ENCODE results near the gene TEF. TPM values are rescaled to one million over a fixed set of nuclear protein-coding genes. Genes with fewer than 3 reads are reported as not detected.

The TEF gene
- total RNA-seq, 4 donors from 2014 or later = 22.9 to 47.9 (median 34.0) TPM

DNA sequence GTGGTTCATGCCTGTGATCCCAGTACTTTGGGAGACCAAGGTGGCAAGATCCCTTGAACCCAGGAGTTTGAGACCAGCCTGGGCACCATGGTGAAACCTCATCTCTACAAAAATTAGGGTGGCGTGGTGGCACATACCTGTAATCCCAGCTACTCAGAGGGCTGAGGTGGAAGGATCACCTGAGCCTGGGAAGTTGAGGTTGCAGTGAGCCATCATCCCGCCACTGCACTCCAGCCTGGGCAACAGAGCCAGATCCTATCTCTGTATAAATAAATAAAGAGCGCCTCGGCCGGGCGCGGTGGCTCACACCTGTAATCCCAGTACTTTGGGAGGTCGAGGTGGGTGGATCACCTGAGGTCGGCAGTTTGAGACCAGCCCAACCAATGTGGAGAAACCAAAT, 37.0 kb downstream of the TEF start:
- no peaks in the 10 kb centered on the region for H3K9me3 ChIP-seq
- no peak overlapping the region for H3K4me3 ChIP-seq
- no peak for DNase-seq
- peak overlapping the region; percentile 77 to 86 (median 82) for H3K27ac ChIP-seq
- no peaks in the 10 kb centered on the region for H3K27me3 ChIP-seq
- no peak for TF ChIP-seq POLR2AphosphoS5 (IDR thresholded peaks at IDR 0.05)
- TF ChIP-seq, protein P1, sequence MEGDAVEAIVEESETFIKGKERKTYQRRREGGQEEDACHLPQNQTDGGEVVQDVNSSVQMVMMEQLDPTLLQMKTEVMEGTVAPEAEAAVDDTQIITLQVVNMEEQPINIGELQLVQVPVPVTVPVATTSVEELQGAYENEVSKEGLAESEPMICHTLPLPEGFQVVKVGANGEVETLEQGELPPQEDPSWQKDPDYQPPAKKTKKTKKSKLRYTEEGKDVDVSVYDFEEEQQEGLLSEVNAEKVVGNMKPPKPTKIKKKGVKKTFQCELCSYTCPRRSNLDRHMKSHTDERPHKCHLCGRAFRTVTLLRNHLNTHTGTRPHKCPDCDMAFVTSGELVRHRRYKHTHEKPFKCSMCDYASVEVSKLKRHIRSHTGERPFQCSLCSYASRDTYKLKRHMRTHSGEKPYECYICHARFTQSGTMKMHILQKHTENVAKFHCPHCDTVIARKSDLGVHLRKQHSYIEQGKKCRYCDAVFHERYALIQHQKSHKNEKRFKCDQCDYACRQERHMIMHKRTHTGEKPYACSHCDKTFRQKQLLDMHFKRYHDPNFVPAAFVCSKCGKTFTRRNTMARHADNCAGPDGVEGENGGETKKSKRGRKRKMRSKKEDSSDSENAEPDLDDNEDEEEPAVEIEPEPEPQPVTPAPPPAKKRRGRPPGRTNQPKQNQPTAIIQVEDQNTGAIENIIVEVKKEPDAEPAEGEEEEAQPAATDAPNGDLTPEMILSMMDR (IDR thresholded peaks at IDR 0.05) = no peak
- no peak for TF ChIP-seq POLR2A (IDR thresholded peaks at IDR 0.05)
- TF ChIP-seq EP300 (IDR thresholded peaks at IDR 0.05; ENCODE audit: low read depth) = no peak
- H3K36me3 ChIP-seq = peaks cover 0 to 5% (median 0%) of the 10 kb centered on the region in 4 donors
- peaks cover 31 to 50% (median 39%) of the 10 kb centered on the region in 4 donors for H3K4me1 ChIP-seq
- in situ Hi-C loops (cut with MboI; ENCODE audit: low pct_ligation_motif_present in 1 of 4, low pct_unique_long_range_greater_than_20kb in 1 of 4, low sequenced_read_pairs in 3 of 4) (no loop called here), intact Hi-C loops (cut with DNase I; ENCODE audit: low total_unique reads) (no loop called here)
- 91 to 100% methylated on average over 1 to 9 of the region's 9 CpGs for WGBS, 2 donors (ENCODE audit: low coverage in 1 of 2)

DNA sequence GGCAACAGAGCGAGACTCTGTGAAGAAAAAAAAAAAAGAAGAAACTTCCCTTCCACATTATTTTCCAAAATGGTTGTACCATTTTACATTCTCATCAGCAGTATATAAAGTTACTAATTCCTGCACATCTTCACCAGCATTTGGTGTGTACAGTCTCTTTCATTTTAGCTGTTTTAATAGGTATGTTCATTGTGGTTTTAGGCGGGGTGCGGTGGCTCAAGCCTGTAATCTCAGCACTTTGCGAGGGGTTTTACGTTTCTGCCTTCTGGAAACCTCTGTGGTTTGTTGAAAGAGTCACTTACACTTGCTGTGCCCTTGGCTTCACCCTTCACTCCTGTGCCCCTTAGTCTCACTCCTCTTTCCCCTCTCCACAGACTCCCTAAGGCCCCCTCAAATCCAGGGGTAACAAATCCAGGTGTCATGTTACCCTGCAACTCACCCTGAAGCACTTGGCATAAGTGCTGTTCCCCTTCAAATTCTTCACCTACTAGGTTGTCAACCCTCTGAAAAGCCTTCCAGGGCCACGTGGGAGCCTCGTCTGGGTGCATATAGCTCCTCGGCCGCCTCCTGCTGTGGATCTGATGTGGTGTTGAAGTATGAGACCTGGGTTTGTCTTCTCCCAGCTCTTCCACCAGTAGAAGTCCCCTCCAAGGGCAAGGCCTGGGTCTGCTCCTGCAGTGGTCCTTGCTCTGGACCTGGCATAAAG, 44.1 kb downstream of the TEF start:
- 56 to 70% methylated on average over 3 to 9 of the region's 9 CpGs for WGBS, 2 donors (ENCODE audit: low coverage in 1 of 2)
- intact Hi-C loops (cut with DNase I; ENCODE audit: low total_unique reads) (no loop called here), in situ Hi-C loops (cut with MboI; ENCODE audit: low pct_ligation_motif_present in 1 of 4, low pct_unique_long_range_greater_than_20kb in 1 of 4, low sequenced_read_pairs in 3 of 4) (no loop called here)
- Histone ChIP-seq H3K4me3 (no peak overlapping the region), H3K9me3 (no peaks in the 10 kb centered on the region), H3K27ac (no peak overlapping the region), H3K4me1 (no peaks in the 10 kb centered on the region), H3K27me3 (no peaks in the 10 kb centered on the region), H3K36me3 (peaks cover 0 to 12% (median 0%) of the 10 kb centered on the region in 4 donors)
- TF ChIP-seq POLR2A (IDR thresholded peaks at IDR 0.05) (no peak), EP300 (IDR thresholded peaks at IDR 0.05; ENCODE audit: low read depth) (no peak), POLR2AphosphoS5 (IDR thresholded peaks at IDR 0.05) (no peak)
- TF ChIP-seq, protein P1 (IDR thresholded peaks at IDR 0.05) = no peak
- no peak for DNase-seq

DNA sequence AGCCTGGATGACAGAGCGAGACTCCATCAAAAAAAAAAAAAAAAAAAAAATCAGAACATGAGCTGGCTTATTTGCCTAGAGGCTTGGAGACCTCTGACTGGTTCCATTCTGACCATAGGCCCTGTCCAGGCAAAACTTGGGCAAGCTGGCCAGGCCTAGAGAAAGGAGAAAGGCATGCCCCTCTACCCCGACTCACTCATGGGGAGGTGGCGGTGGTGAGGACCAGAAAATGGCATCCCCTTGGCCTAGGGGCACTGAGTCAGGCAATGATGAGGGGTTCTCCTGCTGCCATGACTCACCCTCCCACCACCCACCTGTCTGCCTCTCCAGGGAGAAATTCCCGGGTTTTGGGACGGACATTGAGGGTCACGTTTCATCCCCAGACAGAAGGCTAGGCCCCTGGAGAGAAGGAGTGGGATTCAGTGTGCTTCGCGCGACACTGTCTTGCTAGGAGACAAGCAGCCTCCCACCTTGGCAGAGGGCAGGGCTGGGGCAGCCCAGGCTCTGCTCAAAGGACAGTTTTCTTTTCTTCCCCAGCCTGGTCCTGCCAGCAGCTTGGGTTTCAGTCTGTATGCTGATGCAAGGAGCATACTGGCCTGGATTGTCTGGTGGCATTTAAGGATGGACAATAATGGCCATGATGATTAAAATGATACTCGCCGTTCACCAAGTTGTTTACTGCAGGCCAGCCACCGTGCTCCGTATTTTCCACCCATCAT, 47.6 kb downstream of the TEF start:
- H3K4me1 ChIP-seq = no peaks in the 10 kb centered on the region
- intact Hi-C loops (cut with DNase I; ENCODE audit: low total_unique reads) = no loop called here
- no peak for DNase-seq
- no peaks in the 10 kb centered on the region for H3K27me3 ChIP-seq
- TF ChIP-seq, protein P1 (IDR thresholded peaks at IDR 0.05) = no peak
- no peak for TF ChIP-seq POLR2AphosphoS5 (IDR thresholded peaks at IDR 0.05)
- TF ChIP-seq POLR2A (IDR thresholded peaks at IDR 0.05) = no peak
- no peak for TF ChIP-seq EP300 (IDR thresholded peaks at IDR 0.05; ENCODE audit: low read depth)
- H3K4me3 ChIP-seq = no peak overlapping the region
- no peaks in the 10 kb centered on the region for H3K9me3 ChIP-seq
- WGBS, 2 donors (ENCODE audit: low coverage in 1 of 2) = 91 to 92% methylated on average over 4 to 13 of the region's 13 CpGs
- H3K36me3 ChIP-seq = peaks cover 0 to 13% (median 4%) of the 10 kb centered on the region in 4 donors
- no peak overlapping the region for H3K27ac ChIP-seq
- in situ Hi-C loops (cut with MboI; ENCODE audit: low pct_ligation_motif_present in 1 of 4, low pct_unique_long_range_greater_than_20kb in 1 of 4, low sequenced_read_pairs in 3 of 4) = no loop called here

DNA sequence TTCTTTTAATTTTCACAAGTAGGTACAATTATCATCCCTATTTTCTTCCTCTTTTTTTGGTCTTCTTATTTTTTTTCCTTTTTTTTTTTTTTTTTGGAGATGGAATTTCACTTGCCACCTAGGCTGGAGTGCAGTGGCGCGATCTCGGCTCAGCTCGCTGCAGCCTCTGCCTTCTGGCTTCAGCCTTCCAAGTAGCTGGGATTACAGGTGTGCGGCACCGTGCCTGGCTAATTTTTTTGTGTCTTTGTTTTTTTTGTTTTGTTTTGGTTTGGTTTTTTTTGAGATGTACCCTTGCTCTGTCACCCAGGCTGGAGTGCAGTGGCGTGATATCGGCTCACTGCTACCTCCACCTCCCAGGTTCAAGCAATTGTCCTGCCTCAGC, 48.2 kb downstream of the TEF start:
- in situ Hi-C loops (cut with MboI; ENCODE audit: low pct_ligation_motif_present in 1 of 4, low pct_unique_long_range_greater_than_20kb in 1 of 4, low sequenced_read_pairs in 3 of 4) = no loop called here
- WGBS, 2 donors (ENCODE audit: low coverage in 1 of 2) = 96 to 98% methylated on average over 5 to 8 of the region's 8 CpGs
- H3K36me3 ChIP-seq = peaks cover 0 to 18% (median 4%) of the 10 kb centered on the region in 4 donors

More for the DNA sequence above, 48.2 kb downstream of the TEF start:
- Histone ChIP-seq H3K4me1 (peaks cover 0 to 4% (median 0%) of the 10 kb centered on the region in 4 donors), H3K27ac (no peak overlapping the region), H3K4me3 (no peak overlapping the region), H3K9me3 (no peaks in the 10 kb centered on the region), H3K27me3 (no peaks in the 10 kb centered on the region)
- DNase-seq = no peak
- no peak for TF ChIP-seq POLR2AphosphoS5 (IDR thresholded peaks at IDR 0.05)
- TF ChIP-seq POLR2A (IDR thresholded peaks at IDR 0.05) = no peak
- TF ChIP-seq EP300 (IDR thresholded peaks at IDR 0.05; ENCODE audit: low read depth) = no peak
- TF ChIP-seq, protein P1 (IDR thresholded peaks at IDR 0.05) = no peak
- intact Hi-C loops (cut with DNase I; ENCODE audit: low total_unique reads) = no loop called here
